ENCODE data around the gene EIF4E3. TPM values are rescaled to one million over a fixed set of nuclear protein-coding genes. Genes with fewer than 3 reads are reported as not detected.

The EIF4E3 gene
- 7.5 TPM for polyA plus RNA-seq (2013, experiment 1 of 2; ENCODE audit: insufficient read length)
- polyA plus RNA-seq (2013, experiment 2 of 2; ENCODE audit: insufficient read length), result 9.3 TPM

DNA sequence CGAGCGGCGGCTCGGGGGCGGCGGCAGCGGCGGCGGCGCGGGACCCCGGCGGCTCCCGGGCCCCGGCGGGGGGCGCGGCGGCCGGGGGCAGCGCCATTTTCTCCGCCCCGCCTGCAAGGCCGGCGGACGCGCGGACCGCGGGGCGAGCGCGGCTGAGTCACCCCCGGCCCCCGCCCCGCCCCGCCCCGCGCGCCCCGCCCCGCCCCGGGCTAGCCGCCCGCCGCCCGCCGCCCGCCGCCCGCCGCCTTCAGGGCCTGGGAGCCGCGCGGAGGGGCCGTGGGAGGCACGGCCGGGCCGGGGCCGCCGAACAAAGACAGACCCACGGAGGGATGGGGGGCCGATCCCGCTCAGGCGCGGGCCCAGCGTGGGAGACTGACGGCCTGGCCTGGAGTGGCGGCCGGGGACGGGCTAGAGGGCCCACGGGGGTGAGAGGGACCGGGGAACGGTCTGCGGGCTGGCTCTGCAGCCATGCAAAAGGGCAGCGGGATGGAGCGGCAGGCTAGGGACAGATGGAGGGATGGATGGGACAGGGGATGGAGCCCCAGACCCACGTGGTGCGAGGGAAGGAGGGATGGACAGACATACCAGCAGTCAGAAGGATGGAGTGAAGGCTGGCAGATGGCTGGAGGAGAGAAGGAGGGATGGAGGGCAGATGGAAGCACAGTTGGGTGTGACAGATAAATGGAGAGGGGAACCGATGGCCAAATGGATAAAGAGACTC is at the start of gene EIF4E3:
Gene EIF4E3 (minus strand): TSS at position 132 of the 721 bp plus-strand sequence. CDS start 35 bp downstream, at position 97.
- DNase-seq, result peak; percentile 45

DNA sequence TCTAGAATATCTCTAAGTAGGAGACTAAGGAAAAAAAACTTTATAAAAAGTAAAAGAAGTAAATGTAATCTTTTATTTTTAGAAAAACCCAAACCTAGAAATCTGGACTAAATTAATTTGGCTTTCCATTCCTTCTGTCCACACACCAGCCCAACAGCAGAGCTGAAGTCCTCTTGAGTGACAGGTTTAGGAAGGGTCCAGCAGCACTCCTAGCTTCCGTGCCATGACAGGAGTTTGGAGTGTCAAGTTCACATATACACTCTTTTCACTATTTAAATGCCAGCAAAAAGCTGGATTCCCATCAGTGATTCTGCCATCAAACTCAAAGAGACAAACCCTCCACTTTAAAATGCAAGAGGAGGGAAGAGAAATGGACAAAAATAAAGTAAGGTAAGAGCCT is 46.7 kb upstream of the EIF4E3 start:
- no peak for DNase-seq

DNA sequence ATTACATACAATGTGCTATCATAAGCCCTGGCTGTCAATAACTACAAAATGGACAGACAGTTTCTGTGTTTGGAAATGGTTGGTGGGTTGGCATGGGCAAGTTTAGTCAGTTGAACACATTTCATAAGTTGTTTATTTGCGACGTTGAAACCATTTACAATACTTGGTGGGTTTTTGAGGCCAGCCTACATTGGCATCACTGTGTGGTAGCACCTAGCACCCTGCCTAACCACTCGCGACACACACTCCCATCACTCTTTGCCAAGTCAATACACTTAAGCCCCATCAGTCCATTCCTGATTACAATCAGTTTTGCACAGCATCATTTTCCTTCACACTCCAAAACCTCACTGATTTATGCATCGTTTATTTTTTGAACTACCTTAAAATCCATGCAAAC is 45.9 kb upstream of the EIF4E3 start:
- DNase-seq, result no peak

- DNase-seq, result no peak
Measured at GRCh38 chr3:71763426-71763825, 38.2 kb upstream of the EIF4E3 start.

DNA sequence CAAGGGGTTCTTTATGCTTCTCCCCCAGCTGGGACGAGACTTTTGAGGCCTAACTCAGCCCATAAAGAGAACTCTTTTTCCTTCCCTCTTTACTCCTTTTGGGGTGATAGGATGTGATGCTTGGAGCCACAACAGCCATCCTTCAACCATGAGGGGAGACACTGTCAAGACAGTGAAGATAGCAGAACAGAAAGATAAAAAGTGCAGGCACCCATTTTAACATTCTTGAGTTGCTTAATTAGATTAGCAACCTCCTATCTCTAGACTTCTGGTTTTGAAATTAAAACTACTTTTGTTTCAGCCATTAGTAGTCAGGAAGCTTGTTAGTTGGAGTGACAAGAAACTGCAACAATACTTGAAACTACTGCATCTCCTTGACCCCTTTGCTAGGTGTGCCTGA is 34.9 kb upstream of the EIF4E3 start:
- DNase-seq, result no peak

DNA sequence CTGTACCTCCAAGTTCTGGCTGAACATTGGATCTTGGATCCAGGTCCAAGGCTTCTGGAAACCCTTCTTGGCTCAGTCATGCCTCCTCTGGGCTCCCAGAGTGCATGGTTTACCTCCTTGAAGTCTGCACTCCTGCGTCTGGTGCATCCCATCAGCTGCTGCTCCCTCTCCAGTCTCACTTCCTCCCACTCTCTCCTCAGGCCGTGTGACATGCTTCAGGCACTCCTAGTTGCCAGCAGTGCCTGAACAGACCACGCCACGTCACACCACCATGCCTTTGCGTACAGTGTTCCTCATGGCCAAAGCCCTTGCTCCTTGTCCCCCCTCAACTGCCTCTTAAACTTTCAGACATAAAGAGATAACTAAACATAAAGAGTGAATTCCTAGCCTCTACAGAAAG is 34.2 kb upstream of the EIF4E3 start:
- DNase-seq, result no peak

DNA sequence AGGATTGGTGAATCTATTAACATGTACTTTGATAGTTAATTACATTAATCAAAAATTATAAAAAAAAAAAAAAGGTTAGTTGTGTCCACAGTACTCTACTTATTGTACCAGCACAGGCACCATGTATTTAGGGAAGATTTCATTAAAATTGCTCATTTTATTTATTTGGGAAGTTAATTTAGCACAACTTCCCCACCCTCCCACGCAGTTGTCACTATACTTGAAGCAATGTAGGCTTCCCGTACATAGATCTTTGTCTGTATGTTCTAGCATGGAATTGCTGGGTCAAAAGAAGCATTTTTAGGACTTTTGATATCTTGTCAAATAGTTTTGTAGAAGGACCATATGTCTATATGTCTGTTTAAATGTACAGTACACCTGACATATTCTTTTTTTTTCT is 32.9 kb upstream of the EIF4E3 start:
- no peak for DNase-seq

GRCh38 chr3:71754610-71755253 is 29.5 kb upstream of the EIF4E3 start:
- no peak for DNase-seq

- DNase-seq, result peak; percentile 46
Measured at GRCh38 chr3:71753701-71754609, 28.8 kb upstream of the EIF4E3 start, which contains the start of gene GPR27. TSS of gene GPR27 (plus strand) at chr3:71753855. CDS start at chr3:71754050, 195 bp downstream.

DNA sequence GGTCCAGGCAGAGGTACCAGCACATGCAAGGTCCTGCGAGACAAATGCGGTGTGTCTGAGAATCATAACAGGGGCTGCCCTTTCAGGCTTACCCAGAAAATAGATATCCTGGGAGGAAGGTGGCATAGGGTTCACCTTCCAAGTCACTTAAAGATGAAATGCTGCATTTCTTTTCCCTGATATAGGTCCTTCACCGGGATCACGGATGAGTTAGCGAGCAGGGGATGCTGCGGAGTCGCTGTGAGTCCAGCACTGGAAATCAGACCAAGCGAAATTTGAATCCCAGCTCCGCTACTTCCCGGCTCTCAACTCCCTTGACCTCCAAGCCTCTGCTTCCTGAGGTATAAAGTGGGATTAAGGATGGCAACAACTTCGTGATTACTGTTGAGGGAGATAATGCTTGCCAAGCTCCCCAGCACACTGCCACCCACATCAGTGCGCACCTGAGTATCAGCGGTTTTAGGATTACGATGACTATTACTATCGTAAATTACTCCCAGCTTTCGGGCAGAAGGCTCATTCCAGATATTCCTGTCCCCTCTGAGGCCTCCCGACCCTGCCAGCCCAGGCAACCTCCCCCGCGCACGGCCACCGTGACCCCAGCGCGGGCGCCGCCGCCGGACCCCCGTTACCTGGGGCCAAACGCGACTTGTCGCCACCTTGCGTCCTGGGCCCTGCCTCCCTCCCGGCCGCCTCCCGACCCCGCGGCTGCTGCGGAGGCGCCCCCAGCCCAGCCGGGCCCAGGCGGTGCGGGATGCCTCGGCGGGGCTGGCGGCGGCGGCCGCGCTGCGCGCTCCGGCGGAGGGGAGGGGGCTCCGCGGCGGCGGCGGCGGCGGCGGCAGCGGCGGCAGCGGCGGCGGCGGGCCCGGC is 27.9 kb upstream of the EIF4E3 start:
- DNase-seq, result no peak

GRCh38 chr3:71751602-71752001 is 26.4 kb upstream of the EIF4E3 start:
- no peak for DNase-seq

- DNase-seq, result no peak
Measured at GRCh38 chr3:71744738-71745137, 19.5 kb upstream of the EIF4E3 start.

- no peak for DNase-seq
Measured at GRCh38 chr3:71742621-71743020, 17.4 kb upstream of the EIF4E3 start.

DNA sequence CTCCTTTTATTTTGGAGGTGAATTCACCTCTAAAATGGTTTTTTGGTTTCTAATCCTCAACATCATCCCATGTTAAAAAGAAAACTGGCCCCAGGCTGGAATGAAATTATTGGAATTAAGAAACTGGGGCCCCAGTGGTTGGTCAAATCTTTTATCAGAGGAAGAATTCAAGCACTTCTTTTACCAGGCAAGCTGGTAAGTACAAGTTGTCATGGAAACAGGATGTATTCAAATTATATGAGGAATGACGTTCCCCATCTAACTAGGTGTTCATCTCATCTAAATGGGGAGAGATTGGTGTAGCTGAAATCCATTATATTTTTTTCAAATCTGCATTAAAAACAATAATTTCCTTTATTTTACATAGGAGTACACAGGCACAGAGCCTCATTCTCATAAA is 9.7 kb upstream of the EIF4E3 start:
- no peak for DNase-seq

- no peak for DNase-seq
Measured at GRCh38 chr3:71733319-71733718, 8.1 kb upstream of the EIF4E3 start.

DNA sequence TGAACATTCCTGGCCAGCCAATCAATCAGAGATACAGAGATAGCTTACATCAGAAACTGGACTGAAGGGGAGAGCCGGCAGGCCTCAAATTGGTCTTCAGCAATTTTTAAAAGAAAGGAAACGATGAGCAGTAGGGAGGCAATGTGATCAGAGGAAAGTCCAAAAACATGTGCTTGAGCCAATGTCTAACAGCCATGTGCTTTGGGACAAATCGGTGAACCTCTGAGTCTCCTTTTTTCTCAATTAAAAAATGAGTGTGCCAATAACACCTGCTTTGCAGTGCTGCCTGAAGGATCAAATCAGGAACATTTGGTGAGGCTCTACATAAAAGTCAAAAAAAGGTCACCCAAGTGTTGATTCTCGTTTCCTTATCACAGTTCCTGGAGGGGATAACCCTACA is 7.4 kb upstream of the EIF4E3 start:
- DNase-seq, result no peak

- DNase-seq, result peak; percentile 22
Measured at GRCh38 chr3:71728632-71729342, 3.6 kb upstream of the EIF4E3 start.

DNA sequence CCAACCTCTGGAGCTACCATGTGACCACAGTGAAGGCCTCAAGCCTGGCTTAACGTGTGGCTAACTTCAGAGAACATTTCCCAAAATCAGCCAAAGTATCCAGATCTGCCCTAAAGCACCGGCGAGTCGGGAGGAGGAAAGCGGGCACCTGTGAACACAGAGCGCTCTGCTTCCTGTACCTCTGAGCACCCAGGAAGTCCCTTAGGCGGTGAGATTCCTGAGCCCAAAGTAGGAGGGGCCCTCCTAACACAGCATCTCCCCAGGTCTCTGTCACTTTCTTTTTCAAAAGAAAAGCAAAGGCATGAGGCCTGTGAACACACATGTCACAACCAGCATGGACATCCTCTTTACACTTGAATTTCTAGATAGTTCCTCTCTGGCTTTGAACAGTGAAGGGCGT is 944 bp upstream of the EIF4E3 start:
- no peak for DNase-seq

GRCh38 chr3:71724584-71725270 is 475 bp downstream of the EIF4E3 start:
- no peak for DNase-seq

GRCh38 chr3:71724171-71724453 is 1.1 kb downstream of the EIF4E3 start:
- DNase-seq, result no peak

Measured in fibroblast of skin of scalp (primary cell).